H54 (cell line): Measurements from ENCODE around the gene EML4.

Experiments used
- DNase-seq: peaks from one replicate; pipeline ENCODE4 v3.0.0; 2011; ENCODE audit warnings: low spot score, mixed read lengths; ENCODE audit not compliant: insufficient read length
- FAIRE-seq: peaks from 3 replicates; lab custom pipeline; 2011; peaks lifted over from hg19 to GRCh38; lab: Jason Lieb, UNC
- POLR2A ChIP-seq: IDR thresholded peaks from 2 replicates; pipeline ENCODE4 v1.6.1; 2011; ENCODE audit warnings: low read depth, mild to moderate bottlenecking, low read length

Gene EML4

DNA sequence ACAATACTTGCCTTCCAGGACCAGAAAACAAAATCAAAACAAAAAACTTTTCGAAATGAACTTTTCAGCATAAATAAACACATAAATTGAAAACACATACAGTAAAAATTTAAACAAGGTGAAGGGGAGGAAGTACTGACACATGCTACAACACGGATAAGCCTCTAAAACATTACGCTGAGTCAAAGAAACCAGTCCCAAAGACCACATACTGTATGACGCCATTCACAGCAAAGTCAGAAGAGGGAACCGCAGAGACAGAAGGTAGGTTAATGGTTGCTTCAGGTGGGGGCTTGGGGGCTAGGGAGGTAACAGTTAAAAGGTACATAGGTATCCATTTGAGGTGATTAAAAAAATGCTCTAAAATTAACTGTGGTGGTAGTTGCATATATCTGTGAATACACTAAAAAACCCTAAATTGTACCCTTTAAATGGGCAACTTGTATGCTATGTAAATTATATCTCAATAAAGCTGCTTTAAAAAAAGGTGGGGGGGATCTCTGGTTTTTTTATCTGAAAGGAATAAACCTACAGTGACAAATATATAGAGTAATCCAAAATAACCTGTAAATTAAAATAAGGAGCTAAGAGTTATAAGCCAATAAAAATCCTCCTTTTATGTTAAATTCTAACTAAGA is 184.8 kb downstream of the EML4 start:
- no peak for DNase-seq
- no peak for TF ChIP-seq POLR2A
- no peak for FAIRE-seq

DNA sequence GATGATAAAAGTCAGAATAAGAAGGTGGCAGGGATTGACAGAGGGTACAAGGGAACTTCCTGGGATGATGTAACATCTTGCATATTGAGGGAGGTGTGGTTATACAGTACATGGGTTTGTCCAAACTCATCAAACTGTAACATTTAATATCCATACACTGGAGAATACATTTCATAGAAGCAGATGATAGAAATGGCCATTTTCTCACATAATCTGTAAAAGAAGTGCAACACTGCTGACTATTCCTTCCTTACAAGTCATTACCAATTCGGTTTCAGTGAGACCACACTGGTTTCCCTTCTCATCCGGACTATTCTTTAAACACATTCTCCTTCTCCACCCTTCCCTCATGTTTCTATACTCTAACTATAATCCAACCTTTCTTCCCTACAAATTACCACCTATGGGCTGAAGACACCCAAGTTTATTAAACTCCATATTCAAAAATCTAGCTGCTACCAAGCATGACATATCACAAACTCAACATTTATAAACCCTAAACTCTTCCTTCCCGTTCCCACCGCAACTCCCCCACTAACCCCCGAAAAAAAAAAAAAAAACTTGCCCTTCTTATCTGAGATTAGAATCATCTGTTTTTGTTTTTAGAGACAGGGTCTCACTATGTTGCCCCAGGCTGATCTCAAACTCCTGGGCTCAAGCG is 190.3 kb downstream of the EML4 start:
- no peak for TF ChIP-seq POLR2A
- DNase-seq (no peak), FAIRE-seq (no peak)

DNA sequence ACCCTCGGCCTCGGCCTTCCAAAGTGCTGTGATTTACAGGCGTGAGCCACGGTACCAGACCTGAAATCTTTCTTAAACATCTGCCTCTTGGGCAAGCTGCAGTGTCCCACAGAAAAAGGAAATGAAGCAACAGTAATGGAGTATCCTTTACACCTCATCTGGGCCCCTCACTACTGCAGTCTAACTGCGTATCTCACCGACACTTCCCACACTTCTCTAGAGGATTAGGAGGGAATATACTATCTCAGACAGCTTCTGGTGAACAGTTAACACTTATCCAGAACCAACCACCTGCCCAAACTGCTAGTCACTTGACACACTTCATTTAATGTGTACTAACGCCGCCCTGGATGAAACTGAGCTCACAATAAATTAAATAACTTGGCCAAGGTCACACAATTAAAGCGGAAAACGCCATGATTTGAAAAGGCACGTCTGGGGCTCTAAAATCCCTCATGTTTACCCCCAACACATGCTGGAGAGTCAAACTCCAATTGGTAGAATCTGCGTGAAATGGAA is 190.9 kb downstream of the EML4 start:
- TF ChIP-seq POLR2A = no peak
- FAIRE-seq (no peak), DNase-seq (no peak)

DNA sequence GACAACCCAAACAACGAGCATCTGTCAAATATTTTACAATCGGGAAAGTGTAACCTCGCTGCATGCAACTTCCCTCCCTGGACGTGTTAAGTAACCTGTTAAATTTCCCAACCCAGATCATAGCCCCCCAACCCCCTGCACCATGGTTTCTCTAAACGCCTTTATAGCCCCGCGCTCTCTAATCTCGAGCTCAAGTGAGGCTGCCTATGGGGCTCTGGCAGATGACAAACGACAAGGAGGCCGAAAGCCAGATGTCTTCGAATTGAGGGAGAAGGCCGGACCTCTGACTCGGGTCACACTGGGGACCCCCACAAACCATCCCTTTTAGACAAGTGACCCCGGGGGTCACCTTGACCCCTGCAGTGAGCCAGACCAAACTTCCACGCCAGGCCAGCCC is 191.3 kb downstream of the EML4 start:
- FAIRE-seq = no peak
- no peak for DNase-seq
- TF ChIP-seq POLR2A = no peak

DNA sequence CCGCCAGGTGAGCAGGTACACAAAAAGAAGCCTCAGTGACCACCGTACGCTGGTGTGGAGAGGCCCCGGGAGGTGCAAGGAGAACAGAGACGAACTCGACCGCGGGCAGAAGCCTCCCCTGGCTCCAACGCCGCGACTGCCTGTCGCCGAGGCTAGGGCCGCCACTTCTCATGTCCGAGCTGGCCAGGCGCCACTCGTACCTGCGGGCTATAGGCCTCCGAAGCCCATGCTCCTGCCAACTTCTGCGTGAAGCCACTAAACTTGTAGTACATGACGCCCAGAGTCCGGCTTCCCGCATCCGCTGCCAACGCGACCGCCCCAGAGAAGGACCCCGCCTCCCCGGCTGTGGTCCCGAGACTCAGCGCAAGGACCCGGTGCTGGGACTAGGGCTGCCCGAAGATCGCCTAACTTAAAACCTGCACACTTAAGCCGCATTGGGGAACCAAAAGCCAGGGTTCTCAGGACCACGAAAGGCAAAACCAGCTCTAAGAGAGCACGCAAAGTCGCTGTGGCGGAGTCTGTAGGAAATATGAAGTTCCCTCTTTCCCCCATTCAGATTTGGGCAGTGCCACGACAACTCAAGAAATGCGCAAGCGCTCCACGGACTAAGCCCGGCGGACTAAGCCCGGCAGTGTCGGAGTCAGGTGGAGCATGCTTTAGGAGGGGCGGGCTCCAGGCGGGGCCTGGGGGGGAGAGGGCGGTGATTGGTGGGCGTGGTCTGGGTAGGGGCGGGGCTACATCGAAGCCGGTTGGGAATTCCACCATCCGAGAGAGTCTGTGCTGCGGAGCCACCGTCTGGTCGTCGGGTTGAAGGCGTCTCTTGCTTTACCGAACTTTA is 192.0 kb downstream of the EML4 start, which contains the start of gene COX7A2L:
COX7A2L (minus strand) TSS at position 328 of the 838 bp plus-strand sequence; CDS start at position 272, 56 bp downstream.
- DNase-seq = peak; percentile 90
- peak; percentile 60 for TF ChIP-seq POLR2A
- peak; percentile 90 for FAIRE-seq

DNA sequence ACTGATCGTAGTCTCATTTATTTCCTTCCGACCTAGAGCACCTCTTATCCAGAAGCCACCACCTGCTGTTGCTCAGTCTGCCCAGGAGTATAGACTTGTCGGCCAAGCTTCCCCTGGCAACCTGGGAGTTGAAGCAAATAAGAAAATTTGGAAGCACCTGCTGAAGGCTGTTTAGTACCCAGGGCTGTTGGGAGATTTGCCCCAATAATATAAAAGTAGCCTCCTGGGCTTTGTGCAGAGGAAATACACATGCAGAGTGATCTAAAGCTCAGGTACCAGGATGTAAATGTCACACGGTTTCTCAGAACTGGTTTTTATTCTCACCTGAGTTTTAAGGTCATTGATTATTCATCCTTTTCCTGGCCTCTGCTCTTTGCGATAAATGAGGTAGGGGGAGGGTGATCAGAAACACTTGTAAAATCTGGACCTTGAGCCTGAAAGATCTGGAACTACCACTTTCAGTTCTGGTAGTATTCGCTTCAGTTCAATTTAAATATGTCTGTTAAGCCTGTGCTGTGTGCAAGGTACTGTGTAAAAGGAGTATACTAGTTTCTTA is 192.7 kb downstream of the EML4 start:
- DNase-seq = no peak
- TF ChIP-seq POLR2A = no peak
- no peak for FAIRE-seq

DNA sequence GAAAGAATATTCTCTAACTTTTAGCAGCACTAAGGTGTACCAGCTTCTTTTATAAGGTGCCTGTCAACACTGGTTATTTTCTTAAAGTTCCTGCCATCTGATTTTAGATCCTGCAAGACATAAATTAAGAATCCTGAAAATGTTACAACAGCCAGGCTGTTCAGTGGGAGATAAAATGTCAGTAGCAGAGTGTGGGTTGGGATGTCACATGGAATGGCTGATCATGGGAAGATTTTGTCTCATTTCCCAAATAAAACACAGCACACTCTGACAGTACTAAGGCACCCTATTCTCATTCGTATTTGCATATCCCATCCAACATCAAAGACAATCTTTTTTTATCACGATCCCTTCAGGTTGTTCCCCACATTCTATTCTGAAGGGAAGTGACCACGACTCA is 194.3 kb downstream of the EML4 start:
- FAIRE-seq = no peak
- no peak for DNase-seq
- no peak for TF ChIP-seq POLR2A

DNA sequence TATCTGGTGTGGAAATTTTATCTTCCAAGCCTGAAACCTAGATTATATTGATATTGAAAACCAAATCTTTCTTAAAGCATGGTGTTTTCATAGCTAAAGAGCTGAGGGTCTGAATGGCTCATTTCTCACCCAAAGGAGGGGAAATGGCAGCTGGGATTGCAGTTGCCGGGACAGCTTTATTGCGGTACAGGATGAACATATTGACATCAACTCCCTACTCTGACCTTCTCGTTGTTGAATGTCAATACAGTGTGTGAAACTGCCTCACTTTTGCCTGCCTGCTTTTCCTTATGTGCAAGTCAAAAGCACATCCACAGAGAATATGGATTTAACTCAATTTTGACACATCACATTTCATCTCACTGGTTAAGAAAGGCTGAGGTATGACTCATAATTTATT is 195.5 kb downstream of the EML4 start:
- DNase-seq (no peak), FAIRE-seq (no peak)
- TF ChIP-seq POLR2A = no peak

DNA sequence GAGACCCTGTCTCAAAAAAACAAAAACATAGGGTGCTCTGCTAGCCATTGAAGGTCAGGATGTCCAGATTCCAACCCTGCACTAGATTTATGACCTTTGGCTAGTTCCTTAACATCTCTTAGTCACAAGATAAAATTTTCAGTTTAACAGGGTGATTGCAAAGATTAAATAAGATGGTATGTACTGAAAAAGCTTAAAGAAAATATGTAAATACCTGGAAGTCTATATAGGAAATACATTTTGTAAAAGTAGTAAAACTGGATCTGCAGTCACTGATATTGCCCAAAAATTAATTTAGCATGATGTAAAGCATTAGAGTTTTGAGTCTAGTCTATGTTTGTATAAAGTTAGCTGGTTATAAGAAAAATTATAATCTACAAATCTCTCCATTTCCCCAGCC is 197.3 kb downstream of the EML4 start:
- FAIRE-seq (no peak), DNase-seq (no peak)
- TF ChIP-seq POLR2A = no peak

DNA sequence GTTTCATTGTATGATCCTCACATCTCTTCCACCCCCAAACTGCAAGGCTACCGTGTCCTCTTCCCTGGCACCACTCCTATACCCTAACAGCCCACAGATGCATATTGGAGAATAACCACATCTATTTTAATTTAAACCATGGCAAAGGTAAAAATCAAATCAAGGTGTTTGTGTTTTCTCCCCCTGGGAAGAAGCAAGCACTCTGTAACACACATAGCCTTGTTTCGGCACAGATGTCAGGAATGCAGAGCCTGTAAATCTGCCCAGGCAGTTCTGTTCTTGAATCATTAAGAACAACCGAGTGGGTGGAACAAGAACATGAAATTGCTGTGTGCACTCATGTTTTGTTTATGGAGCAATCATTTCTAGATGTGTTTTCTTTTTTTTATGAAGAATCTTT is 198.7 kb downstream of the EML4 start:
- DNase-seq = no peak
- TF ChIP-seq POLR2A = no peak
- no peak for FAIRE-seq

DNA sequence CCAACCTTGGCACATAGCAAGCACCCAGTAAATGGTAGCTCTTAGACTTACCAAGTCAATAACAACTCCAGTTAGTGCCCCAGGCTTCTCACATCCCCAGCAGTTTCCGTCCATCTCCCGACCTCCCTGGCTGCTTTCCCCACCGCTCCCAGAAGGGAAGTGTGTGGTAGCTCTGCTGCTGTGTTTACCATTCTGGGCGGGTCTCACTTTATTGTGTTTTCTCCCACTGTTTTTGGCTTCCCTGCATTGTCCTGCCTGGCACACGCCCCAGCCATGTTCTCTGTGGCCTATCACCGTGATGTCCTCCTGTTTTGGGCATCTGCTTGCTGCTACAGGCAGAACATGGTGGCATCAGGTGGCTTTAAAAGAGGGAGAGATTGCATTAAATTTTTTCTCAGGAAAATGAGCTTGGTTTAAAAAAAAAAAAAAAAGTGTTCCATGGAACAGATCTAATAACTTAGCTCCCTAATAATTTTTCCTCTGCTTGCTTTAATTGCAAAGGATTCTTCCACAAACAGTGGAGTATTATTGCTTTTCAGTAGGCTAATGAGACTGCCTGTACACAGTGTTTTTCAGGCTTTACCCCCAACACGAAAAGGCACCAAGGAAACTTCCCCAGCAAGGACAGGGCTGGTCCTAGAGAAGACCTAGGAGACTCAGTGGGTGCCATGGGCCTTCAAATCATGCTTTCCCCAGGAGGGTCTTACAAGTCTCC is 199.8 kb downstream of the EML4 start:
- no peak for FAIRE-seq
- DNase-seq = no peak
- TF ChIP-seq POLR2A = no peak

DNA sequence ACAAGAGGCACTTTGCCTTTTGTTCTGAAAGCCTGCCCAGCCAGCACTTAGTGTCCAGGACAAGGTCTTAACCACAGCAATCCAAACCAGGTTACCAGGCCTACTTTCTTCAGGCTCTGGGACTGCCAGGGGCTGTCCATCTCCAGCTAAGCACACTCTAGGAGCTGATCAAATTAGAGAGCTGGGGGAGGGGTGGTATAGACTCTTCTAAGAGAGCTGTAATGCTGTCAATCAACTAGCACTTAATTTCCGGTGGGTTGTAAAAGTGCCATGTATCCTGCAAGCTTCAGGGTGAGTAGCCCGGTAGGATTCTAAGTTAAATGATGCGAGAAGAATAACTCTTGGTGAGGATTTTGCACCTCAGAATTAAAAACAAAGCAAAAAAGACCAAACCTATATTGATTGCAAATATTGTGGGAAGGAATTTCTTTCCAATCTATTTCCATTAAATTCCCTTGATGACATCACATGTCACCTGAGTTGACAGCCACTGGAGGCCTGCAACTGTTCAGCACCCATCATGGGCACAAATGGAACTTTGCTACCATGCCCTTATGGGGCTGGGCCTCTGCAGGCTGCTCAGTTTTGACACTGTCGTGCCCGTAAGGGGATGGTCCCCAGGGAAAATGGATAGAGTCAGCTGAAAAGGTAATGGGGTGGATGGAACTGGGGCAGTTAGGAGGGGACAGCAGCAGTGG is 200.5 kb downstream of the EML4 start:
- FAIRE-seq (no peak), DNase-seq (no peak)
- no peak for TF ChIP-seq POLR2A
